HepG2 (cell line): Measurements from ENCODE around the gene NOG. TPM values are rescaled to one million over a fixed set of nuclear protein-coding genes. Genes with fewer than 3 reads are reported as not detected.

Experiments
- ATAC-seq: fragments of 200-7000 bp; cut with Tn5 transposase; 3 replicates; pipeline ENCODE4 v1.9.1; 2020; ENCODE audit warnings: mild to moderate bottlenecking, moderate library complexity
- BruUV-seq: library from RNA; stranded (reverse); fragments of 400-500 nt; replicated peaks from 2 replicates; lab custom pipeline; 2021; lab: Mats Ljungman, UMichigan
- CTCF ChIA-PET: fragments of 300-600 bp; formaldehyde crosslinking; extraction: SDS; loops from one replicate; lab custom pipeline; 2021; ENCODE audit warnings: low total read pairs, inconsistent platforms, low intra/inter-chr PET ratio; lab: Yijun Ruan, JAX
- POLR2A ChIA-PET: fragments of 350-600 bp; sonication (Branson Sonifier 250); formaldehyde crosslinking; loops from one replicate; lab custom pipeline; 2020; ENCODE audit warnings: antibody characterized with exemption, inconsistent platforms; lab: Yijun Ruan, JAX
- DNase-seq: peaks from one replicate; pipeline ENCODE4 v3.0.0-alpha.2; 2015; ENCODE audit warnings: low spot score
- FAIRE-seq: peaks from 3 replicates; lab custom pipeline; 2011; peaks lifted over from hg19 to GRCh38; lab: Jason Lieb, UNC
- H2AFZ ChIP-seq: one replicate; pipeline ENCODE4 v1.6.1; 2011; ENCODE audit warnings: low read length, inconsistent platforms
- H3K27ac ChIP-seq: fragments of 300-600 bp; 3 replicates; pipeline ENCODE4 v1.8.0; 2011; ENCODE audit warnings: mixed run types, mild to moderate bottlenecking, mixed read lengths, low read length, inconsistent platforms; ENCODE audit not compliant: insufficient read depth; ENCODE audit errors: extremely low read length
- H3K27me3 ChIP-seq, 2 experiments: fragments of 200-600 bp in 1 of 2; 2 replicates in 1 of 2; 3 replicates in 1 of 2; pipeline versions ENCODE4 v1.6.0 to v1.8.0; 2011; ENCODE audit warnings: low read length in 2 of 2, mild to moderate bottlenecking in 2 of 2, moderate library complexity in 2 of 2, inconsistent platforms in 1 of 2; ENCODE audit not compliant: insufficient read depth in 2 of 2, control insufficient read depth in 1 of 2
- H3K36me3 ChIP-seq, 2 experiments: fragments of 200-600 bp in 1 of 2; replicated peaks in 1 of 2; 2 replicates in 1 of 2; 3 replicates in 1 of 2; pipeline versions ENCODE4 v1.5.1 to v1.8.0; 2011; ENCODE audit warnings: low read length in 2 of 2, inconsistent platforms in 1 of 2; ENCODE audit not compliant: insufficient read depth in 2 of 2, control insufficient read depth in 1 of 2
- H3K4me1 ChIP-seq: 2 replicates; pipeline ENCODE4 v1.5.1; 2012; ENCODE audit warnings: low read length, inconsistent platforms; ENCODE audit not compliant: insufficient read depth
- H3K4me2 ChIP-seq: 2 replicates; pipeline ENCODE4 v1.6.0; 2011; ENCODE audit warnings: low read depth, low read length, inconsistent platforms
- H3K4me3 ChIP-seq, 3 experiments: fragments of 200-600 bp in 1 of 3; sonication (generic), shearing (Covaris generic) in 1 of 3; replicated peaks in 1 of 3; 2 replicates each; pipeline ENCODE4 v1.5.1; 2011 to 2016; ENCODE audit warnings: low read length in 3 of 3, inconsistent platforms in 2 of 3, low read depth in 2 of 3, mild to moderate bottlenecking in 2 of 3, control low read depth in 1 of 3, mixed read lengths in 1 of 3; ENCODE audit not compliant: insufficient read depth in 1 of 3
- H3K79me2 ChIP-seq: one replicate; pipeline ENCODE4 v1.6.1; 2011; ENCODE audit warnings: low read length, inconsistent platforms; ENCODE audit not compliant: insufficient read depth
- H3K9ac ChIP-seq: 2 replicates; pipeline ENCODE4 v1.6.0; 2011; ENCODE audit warnings: mild to moderate bottlenecking, low read depth, low read length, inconsistent platforms; ENCODE audit not compliant: insufficient read depth
- H3K9me3 ChIP-seq: 2 replicates; pipeline ENCODE4 v1.5.1; 2012; ENCODE audit warnings: mild to moderate bottlenecking, low read length
- H4K20me1 ChIP-seq: 2 replicates; pipeline ENCODE4 v1.6.0; 2011; ENCODE audit warnings: inconsistent platforms, mild to moderate bottlenecking, low read length, moderate library complexity; ENCODE audit not compliant: insufficient read depth
- ARNT ChIP-seq: fragments of 450-650 bp; IDR thresholded peaks from 2 replicates; pipeline ENCODE4 v1.6.1; 2017
- BCLAF1 ChIP-seq: fragments of 450-650 bp; IDR thresholded peaks from 2 replicates; pipeline ENCODE4 v1.6.1; 2017; ENCODE audit warnings: mild to moderate bottlenecking
- FLYWCH1 ChIP-seq: sonication (generic); formaldehyde crosslinking; IDR thresholded peaks from 2 replicates; pipeline ENCODE4 v1.8.1; 2023; ENCODE audit warnings: mild to moderate bottlenecking, missing genetic modification reagents
- GATA4 ChIP-seq: sonication (generic); IDR thresholded peaks from 2 replicates; pipeline ENCODE4 v1.6.1; 2016; ENCODE audit warnings: antibody characterized with exemption, low read depth, borderline replicate concordance
- MEIS2 ChIP-seq: sonication (generic); formaldehyde crosslinking; IDR thresholded peaks from 2 replicates; pipeline ENCODE4 v1.9.0; 2021; ENCODE audit warnings: mild to moderate bottlenecking, missing genetic modification reagents
- PCBP1 ChIP-seq: fragments of 200-400 bp; formaldehyde crosslinking; IDR thresholded peaks from 2 replicates; pipeline ENCODE4 v1.6.1; 2017; ENCODE audit warnings: mild to moderate bottlenecking, low read depth, low read length, borderline replicate concordance
- ZMYM3 ChIP-seq: sonication (generic); formaldehyde crosslinking; IDR thresholded peaks from 2 replicates; pipeline ENCODE4 v1.5.1; 2020; ENCODE audit warnings: mild to moderate bottlenecking, missing genetic modification reagents
- ZNF251 ChIP-seq: sonication (generic); formaldehyde crosslinking; IDR thresholded peaks from 2 replicates; pipeline ENCODE4 v1.9.0; 2021; ENCODE audit warnings: mild to moderate bottlenecking, missing genetic modification reagents
- ZNF292 ChIP-seq: sonication (generic); formaldehyde crosslinking; IDR thresholded peaks from 2 replicates; pipeline ENCODE4 v1.8.1; 2022; ENCODE audit warnings: mild to moderate bottlenecking, low read depth, missing genetic modification reagents, borderline replicate concordance
- WGBS: methylation state at CpG from one replicate; pipeline ENCODE4 v1.1.6; 2017; ENCODE audit warnings: low lambda C conversion rate; 5-methylcytosine and 5-hydroxymethylcytosine counted together
- in situ Hi-C: cut with HindIII; loops from 2 replicates; pipeline ENCODE4 v1.10.0; 2017; ENCODE audit warnings: low pct_unique_long_range_greater_than_20kb; ENCODE audit not compliant: extremely low pct_ligation_motif_present
- intact Hi-C: fragments of 100-400 bp; cut with micrococcal nuclease; formaldehyde crosslinking; loops from one replicate; pipeline ENCODE4 v1.10.0; 2022; ENCODE audit not compliant: unreplicated experiment
- polyA plus RNA-seq, 8 experiments: library from polyadenylated mRNA; depleted of rRNA in 3 of 8; stranded (reverse) in 7 of 8; unstranded in 1 of 8; fragments of >200 nt; fragmentation: Illumina TruSeq in 4 of 8; extraction: Trizol in 4 of 8; gene quantifications; 2 replicates each; pipeline versions ENCODE4 v1.2.1 to v1.2.3, GENCODE V29; 2011 to 2016; ENCODE audit warnings: low read depth in 4 of 8, missing spikeins in 1 of 8, mixed read lengths in 1 of 8; ENCODE audit not compliant: insufficient read depth in 1 of 8
- total RNA-seq, 5 experiments: library from RNA; depleted of rRNA; stranded (reverse); fragments of >200 nt; fragmentation: Illumina TruSeq; extraction: Trizol; gene quantifications; 2 replicates each; pipeline ENCODE4 v1.2.3, GENCODE V29; 2016; ENCODE audit warnings: low read depth in 1 of 5

Gene NOG
- total and polyA plus RNA-seq, 2 of the 13 experiments (the other 11 are each of a cell fraction or from before 2014, with no cell fraction given) = not detected

- TF ChIP-seq FLYWCH1 (CRISPR knock-in tag) (no peak), ZMYM3 (CRISPR knock-in tag) (no peak), ZNF292 (CRISPR knock-in tag) (no peak), BCLAF1 (no peak), GATA4 (no peak), ZNF251 (CRISPR knock-in tag) (no peak), PCBP1 (no peak), ARNT (no peak), MEIS2 (no peak)
- POLR2A ChIA-PET = no interaction called here
- Histone ChIP-seq H3K27ac (no peak overlapping the region), H3K4me1 (no peaks in the 10 kb centered on the region), H3K36me3 (no peaks in the 10 kb centered on the region), H3K4me2 (no peak overlapping the region), H4K20me1 (no peaks in the 10 kb centered on the region), H3K27me3 (peaks cover 1 to 10% of the 10 kb centered on the region in 2 experiments; a peak in 3 of 5 replicates), H3K9ac (no peak overlapping the region), H3K4me3 (no peak overlapping the region), H3K79me2 (no peaks in the 10 kb centered on the region), H2AFZ (no peak overlapping the region), H3K9me3 (no peaks in the 10 kb centered on the region)
- CTCF ChIA-PET = no interaction called here
- ATAC-seq (no peak), DNase-seq (no peak), FAIRE-seq (no peak)
- intact Hi-C loops = no loop called here
- WGBS = 3% methylated on average over 1 of the region's 1 CpG
- in situ Hi-C loops = no loop called here
- BruUV-seq = no TSS peak
These were observed 29.9 kb downstream of the NOG start for GRCh38 chr17:56623383-56623782.
